GM12891 (cell line): ENCODE results near the gene MYL5.
"Not testable (repeated sequence)": the region's sequence is repeated elsewhere in the genome, so short reads cannot be mapped to it uniquely, and the experiment has no call there.

Experiments used
- DNase-seq: peaks from one replicate; pipeline ENCODE4 v3.0.0; 2011; ENCODE audit warnings: low spot score; ENCODE audit not compliant: insufficient read length
- FAIRE-seq: peaks from 2 replicates; lab custom pipeline; 2011; peaks lifted over from hg19 to GRCh38; lab: Jason Lieb, UNC
- PAX5 ChIP-seq: IDR thresholded peaks from 2 replicates; pipeline ENCODE4 v1.6.1; 2011; ENCODE audit warnings: low read length, moderate library complexity, mild to moderate bottlenecking; ENCODE audit not compliant: insufficient read depth, severe bottlenecking
- POLR2A ChIP-seq: IDR thresholded peaks from 2 replicates; pipeline ENCODE4 v1.6.1; 2011; ENCODE audit warnings: low read depth, low read length, control low read depth
- POLR2AphosphoS5 ChIP-seq: IDR thresholded peaks from 2 replicates; pipeline ENCODE4 v1.6.1; 2011; ENCODE audit warnings: low read depth, low read length, control low read depth
- POU2F2 ChIP-seq: IDR thresholded peaks from 2 replicates; pipeline ENCODE4 v1.6.1; 2011; ENCODE audit warnings: low read depth, mild to moderate bottlenecking, control low read depth, low read length, moderate library complexity
- SPI1 ChIP-seq: IDR thresholded peaks from 2 replicates; pipeline ENCODE4 v1.6.1; 2011; ENCODE audit warnings: low read depth, low read length, control low read depth
- TAF1 ChIP-seq: IDR thresholded peaks from 2 replicates; pipeline ENCODE4 v1.6.1; 2011; ENCODE audit warnings: low read depth, low read length, control low read depth

The MYL5 gene

DNA sequence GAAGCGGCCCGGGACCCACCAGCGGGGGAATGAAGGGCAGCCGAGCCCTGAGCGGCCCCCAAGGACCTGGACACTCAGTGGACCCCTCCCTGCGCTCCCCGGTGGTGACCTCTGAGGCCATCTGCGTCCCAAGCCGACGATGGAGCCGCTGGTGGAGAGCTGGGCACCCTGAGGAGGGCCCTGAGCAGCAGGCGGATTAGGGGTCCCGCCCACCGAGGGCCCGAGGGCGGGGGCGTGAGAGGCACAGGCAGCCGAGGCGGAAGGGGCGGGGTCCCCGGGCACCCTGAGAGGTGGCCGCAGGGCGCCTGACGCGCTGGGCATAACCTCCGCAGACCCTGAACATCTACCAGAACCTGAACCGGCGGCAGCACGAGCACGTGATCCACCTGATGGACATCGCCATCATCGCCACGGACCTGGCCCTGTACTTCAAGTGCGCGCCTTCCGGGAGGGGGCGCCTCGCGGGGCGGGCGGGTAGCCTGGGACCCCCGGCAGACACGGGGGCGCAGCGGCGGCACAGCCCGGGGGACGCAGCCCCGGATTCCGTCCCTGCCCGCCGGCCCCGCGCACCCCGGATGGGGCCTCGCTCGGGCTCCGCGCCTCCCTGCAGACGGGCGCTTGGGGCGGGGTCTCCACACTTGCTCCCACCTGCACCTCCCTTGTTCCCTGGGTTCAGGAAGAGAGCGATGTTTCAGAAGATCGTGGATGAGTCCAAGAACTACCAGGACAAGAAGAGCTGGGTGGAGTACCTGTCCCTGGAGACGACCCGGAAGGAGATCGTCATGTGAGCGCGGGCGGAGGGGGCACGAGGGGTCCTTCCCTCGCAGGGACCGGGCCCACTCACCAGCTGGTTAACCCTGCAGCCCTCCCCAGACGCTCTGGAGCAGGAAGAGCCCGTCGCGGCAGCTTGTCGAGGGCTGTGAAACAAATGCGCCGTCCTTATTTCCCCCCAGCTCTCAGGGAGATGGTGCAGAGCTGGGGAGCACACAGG, 10.6 kb upstream of the MYL5 start:
- peak; percentile 90 for FAIRE-seq
- peak; percentile 91 for DNase-seq
- TF ChIP-seq POLR2AphosphoS5 = 0 out of 2 replicates have a peak, but pooled peaks have one; percentile 20
- no peak for TF ChIP-seq SPI1
- TF ChIP-seq TAF1 = no peak
- no peak for TF ChIP-seq PAX5
- 0 out of 2 replicates have a peak, but pooled peaks have one; percentile 24 for TF ChIP-seq POU2F2
- no peak; the same call in 1 of the 2 replicates for TF ChIP-seq POLR2A

DNA sequence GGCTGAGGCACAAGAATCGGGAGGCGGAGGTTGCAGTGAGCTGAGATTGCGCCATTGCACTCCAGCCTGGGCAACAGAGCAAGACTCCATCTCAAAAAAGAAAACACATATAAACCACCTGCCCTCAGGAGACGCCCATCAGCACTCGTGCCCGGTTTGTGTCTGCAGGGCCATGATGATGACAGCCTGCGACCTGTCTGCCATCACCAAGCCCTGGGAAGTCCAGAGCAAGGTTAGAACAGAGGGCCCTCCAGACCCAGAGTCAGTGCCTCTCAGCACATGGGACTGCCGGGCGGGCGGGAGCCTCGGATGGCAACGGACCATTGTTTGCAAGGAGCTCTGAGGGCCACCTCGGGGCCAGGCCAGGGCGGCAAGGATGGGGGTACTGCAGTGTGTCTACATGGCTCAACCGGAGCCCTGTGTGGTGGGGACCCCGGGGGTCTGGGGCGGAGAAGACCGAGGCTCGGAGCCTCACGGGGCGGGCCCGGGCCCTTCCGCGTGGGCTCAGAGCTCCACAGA, 9.6 kb upstream of the MYL5 start:
- no peak for TF ChIP-seq POLR2A
- TF ChIP-seq SPI1 = no peak
- TF ChIP-seq PAX5 = no peak
- no peak for TF ChIP-seq TAF1
- TF ChIP-seq POU2F2 = no peak
- no peak for TF ChIP-seq POLR2AphosphoS5
- FAIRE-seq (no peak), DNase-seq (no peak)

DNA sequence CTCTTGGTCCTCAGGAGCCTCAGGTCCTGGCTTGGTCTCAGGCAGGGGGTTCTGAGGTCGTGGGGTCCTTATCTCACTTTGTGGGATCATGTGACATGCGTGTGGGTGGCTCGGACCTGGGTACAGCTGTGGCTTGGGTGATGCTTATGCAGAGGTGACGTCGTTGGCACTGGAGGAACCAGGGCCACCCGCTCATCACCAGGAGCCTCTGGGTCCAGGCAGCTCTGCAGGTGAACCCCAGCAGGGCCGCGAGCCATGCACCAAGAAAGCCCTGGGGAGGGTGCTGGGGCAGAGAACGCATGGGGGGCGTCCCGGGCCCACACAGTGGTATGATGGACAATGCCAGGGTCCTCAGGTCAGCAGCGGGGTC, 9.0 kb upstream of the MYL5 start:
- FAIRE-seq (no peak), DNase-seq (no peak)
- TF ChIP-seq POLR2AphosphoS5 = no peak
- no peak for TF ChIP-seq POU2F2
- TF ChIP-seq PAX5 = no peak
- TF ChIP-seq TAF1 = no peak
- no peak for TF ChIP-seq POLR2A
- no peak for TF ChIP-seq SPI1

DNA sequence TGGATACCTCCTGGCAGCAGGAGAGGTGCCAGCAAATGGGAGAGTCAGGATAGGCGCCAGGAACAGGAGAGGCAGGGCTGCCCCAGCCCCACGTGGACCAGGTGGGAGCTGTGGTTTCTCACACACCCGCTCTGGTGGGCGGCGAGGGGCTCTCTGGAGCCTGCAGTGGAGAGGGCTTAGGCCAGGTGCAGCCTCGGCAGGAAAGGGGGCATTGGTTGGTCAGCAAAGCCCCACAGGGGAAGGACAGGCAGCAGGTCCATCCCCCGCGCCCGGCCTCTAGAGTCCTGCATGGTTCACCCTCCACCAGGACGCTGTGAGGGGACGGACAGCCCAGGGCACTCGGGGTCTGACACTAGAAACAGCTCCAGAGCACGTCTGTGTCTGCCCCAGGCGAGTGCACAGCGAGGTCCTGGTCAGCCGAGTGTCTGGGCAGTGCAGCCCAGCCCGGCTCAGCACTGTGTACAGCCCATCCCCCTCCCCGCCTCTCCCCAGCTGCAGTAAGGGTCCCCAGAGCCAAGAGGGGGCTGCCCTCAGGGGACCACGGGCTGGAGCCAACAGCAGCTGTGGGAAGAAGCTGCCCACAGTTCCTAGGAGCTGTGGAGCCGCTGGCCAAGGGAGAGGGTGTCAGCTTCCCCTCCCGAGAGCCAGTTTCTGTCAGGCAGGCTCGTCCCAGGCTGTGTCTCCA, 8.4 kb upstream of the MYL5 start:
- TF ChIP-seq POU2F2 = no peak
- FAIRE-seq = no peak

DNA sequence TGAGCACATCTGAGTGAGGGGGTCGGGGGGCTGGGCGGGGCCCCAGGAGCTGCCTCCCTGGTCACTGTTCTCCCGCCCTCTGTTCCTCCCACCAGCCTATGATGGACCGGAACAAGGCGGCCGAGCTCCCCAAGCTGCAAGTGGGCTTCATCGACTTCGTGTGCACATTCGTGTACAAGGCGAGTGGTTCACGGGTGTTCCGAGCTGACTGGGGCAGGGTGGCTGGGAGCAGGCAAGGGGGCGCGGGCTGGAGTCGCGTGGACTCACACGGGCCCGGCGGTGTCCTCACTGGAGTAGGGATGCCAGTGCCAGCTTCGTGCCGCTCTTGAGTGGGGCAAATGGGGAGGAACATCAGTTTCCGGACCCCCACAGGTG, 7.9 kb upstream of the MYL5 start:
- TF ChIP-seq SPI1 (no peak), POU2F2 (no peak), POLR2A (no peak), PAX5 (no peak), TAF1 (no peak), POLR2AphosphoS5 (no peak)
- no peak for FAIRE-seq

More for the DNA sequence above, 8.4 kb upstream of the MYL5 start:
- no peak for DNase-seq

DNA sequence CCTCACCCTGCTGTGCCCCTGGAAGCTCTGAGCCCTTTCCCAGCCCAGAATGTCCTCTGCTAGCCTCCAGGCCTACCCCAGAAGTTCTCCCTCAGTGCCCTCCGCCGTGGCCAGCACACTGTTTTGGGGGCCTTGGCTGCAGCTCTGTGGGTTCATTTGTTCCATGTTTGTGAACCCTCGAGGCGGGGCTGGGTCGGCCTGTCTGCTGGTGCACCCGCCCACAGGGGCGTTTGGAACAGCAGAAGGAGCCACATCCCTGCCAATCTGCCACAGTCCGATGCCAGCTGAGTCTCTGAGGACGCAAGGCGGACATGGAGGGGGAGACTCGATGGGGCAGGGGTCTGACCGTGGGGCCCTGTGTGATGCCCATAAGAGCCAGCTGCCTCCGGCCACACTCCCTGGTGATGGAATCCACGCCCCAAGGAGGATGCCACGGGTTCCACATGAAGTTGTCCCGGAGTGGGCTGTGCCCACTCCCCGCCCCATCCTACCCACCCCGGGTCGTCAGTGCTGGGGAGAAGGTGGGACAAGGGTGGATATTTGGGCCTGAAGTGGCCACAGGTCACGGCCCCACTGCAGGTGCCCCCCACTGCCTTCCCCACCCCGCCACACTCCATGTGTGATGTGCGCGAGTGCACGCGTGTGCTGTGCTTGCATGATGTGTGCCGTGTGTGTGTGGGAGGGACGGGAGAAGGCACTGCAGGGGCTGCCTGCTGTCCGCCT, 7.4 kb upstream of the MYL5 start:
- DNase-seq = no peak
- FAIRE-seq = no peak
- TF ChIP-seq POLR2AphosphoS5 = no peak
- no peak for TF ChIP-seq POLR2A
- no peak for TF ChIP-seq POU2F2

More for the DNA sequence above, 7.9 kb upstream of the MYL5 start:
- DNase-seq = no peak

DNA sequence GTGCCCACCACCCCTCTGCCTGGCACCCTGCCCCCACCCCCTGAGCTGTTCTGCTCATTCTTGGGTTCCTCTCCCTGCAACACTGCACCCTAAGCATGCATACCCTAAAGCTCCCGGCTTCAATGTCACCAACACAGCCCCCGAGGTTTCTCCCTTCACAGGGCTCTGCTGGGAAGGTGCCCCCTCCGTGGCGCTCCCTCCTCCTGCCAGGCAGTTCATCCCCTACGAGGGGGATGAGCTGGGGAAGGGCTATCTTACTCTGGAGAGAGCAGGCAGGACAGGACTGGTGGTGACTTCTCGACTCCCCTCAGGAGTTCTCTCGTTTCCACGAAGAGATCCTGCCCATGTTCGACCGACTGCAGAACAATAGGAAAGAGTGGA, 6.8 kb upstream of the MYL5 start:
- no peak for FAIRE-seq
- no peak for TF ChIP-seq PAX5
- TF ChIP-seq POLR2A = no peak
- TF ChIP-seq POU2F2 = no peak
- TF ChIP-seq SPI1 = no peak
- no peak for TF ChIP-seq TAF1
- no peak for TF ChIP-seq POLR2AphosphoS5
- no peak for DNase-seq

DNA sequence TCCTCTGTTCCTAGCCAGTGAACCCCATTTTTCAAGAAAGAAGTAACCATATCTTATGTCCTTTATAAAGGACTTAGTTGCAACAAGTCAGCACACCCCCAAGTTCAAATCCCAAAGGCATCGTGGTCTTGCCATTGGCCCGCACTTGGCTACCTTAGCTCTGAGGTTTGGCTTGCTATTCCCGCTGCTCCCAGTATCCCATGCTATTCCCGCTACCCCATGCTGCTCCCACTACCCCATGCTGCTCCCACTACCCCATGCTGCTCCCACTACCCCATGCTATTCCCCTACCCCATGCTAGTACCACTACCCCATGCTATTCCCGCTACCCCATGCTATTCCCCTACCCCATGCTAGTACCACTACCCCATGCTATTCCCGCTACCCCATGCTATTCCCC, 6.1 kb upstream of the MYL5 start:
- FAIRE-seq, DNase-seq: not testable (repeated sequence)

DNA sequence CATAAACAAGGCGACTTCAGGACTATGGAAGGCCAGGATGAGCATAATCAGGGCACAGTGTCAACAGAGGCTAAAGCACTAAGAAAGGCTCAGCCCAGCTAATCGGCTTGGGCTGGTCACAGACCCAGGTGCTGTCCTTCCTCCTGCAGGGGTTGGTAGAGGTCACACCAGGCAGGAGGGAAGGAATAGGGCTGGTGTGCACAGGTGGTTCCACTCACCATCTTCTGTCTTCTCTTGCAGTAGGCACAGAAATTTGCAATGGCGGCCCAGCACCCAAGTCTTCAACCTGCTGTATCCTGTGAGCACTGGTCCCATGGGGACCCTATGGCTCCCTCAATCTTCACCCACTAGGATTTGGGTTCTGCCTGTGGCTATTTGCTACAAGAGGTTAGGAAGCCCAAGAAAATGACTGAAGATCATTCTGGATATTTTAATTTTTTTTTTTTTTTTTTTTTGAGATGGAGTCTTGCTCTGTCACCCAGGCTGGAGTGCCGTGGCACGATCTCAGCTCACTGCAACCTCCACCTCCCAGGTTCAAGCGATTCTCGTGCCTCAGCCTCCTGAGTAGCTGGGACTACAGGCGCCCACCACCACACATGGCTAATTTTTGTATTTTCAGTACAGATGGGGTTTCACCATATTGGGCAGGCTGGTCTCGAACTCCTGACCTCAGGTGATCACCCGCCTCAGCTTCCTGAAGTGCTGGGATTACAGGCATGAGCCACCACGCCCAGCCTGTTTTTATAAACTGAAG, 4.4 kb upstream of the MYL5 start:
- FAIRE-seq, DNase-seq: not testable (repeated sequence)
